GM18858 (cell line): ENCODE measurements around the gene SDK1.
A peak's percentile ranks its signal among the peaks of the same experiment; 100 is the strongest.

Experiments
- ATAC-seq: cut with Tn5 transposase; IDR thresholded peaks from one replicate; pipeline ENCODE4 v1.9.1; 2021; ENCODE audit not compliant: unreplicated experiment

SDK1 gene

GRCh38 chr7:3300651-3301448 is at the start of gene SDK1:
Gene SDK1, plus strand, starts transcription at chr7:3301252. Its CDS starts 335 bp downstream, at chr7:3301587.
- ATAC-seq, result peak; percentile 79

DNA sequence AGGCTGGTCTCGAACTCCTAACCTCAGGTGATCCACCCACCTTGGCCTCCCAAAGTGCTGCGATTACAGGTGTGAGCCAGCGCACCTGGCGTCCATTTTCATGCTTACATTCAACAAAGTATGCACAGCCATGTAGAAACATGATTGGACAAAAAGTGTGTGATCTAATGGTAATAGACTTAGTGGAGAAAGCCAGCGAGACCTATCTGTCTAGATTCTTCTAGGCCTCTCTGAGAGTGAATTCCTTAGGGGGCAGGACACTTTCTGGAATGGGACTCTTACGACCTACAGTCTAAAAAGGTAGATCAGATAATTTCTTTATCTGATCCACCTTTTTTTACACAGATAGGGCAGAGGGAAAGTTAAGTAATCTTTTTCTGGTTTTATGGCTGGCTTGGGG is 46.3 kb upstream of the SDK1 start:
- ATAC-seq, result no peak

GRCh38 chr7:3259711-3260400 is 41.2 kb upstream of the SDK1 start:
- ATAC-seq, result no peak

- ATAC-seq, result no peak
These were observed 40.7 kb upstream of the SDK1 start for GRCh38 chr7:3260401-3260715.

GRCh38 chr7:3264693-3265339 is 36.2 kb upstream of the SDK1 start:
- ATAC-seq, result no peak

- no peak for ATAC-seq
These were observed 35.7 kb upstream of the SDK1 start for GRCh38 chr7:3265388-3265787.

DNA sequence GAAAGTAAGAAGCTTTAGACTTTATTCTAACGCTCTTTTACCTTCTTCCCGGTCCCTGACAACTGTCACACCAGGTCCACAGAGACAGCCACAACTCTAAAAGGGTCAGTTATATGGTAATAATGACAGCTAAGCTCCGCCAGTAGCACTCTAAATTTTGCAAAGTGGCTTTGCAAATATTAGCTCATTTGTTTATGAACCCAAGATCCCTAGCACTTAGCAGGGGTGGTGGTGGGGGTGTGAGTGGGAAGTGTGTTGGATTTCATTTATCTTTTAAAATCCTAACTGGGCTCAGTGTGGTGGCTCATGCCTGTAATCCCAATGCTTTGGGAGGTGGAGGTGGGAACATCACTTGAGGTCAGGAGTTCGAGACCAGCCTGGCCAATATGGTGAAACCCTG is 34.8 kb upstream of the SDK1 start:
- ATAC-seq, result no peak

- ATAC-seq, result no peak
These were observed 32.9 kb upstream of the SDK1 start for GRCh38 chr7:3267966-3268690.

GRCh38 chr7:3270362-3270761 is 30.7 kb upstream of the SDK1 start:
- no peak for ATAC-seq

DNA sequence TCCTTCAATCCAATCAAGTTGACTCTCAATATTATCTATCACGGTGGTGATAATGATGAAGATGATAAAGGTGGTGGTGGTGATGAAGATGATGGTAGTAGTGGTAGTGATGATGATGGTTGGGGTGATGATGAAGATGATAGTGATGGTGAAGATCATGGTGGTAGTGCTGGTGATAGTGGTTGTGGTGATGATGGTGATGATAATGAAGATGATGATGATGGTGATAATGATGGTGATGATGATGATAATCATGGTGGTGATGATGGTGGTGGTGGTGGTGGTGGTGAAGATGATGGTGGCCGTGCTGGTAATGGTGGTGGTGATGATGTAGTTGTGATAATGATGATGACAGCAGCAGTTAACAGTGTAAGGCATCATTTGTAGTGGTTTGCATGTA is 29.8 kb upstream of the SDK1 start:
- ATAC-seq, result no peak

DNA sequence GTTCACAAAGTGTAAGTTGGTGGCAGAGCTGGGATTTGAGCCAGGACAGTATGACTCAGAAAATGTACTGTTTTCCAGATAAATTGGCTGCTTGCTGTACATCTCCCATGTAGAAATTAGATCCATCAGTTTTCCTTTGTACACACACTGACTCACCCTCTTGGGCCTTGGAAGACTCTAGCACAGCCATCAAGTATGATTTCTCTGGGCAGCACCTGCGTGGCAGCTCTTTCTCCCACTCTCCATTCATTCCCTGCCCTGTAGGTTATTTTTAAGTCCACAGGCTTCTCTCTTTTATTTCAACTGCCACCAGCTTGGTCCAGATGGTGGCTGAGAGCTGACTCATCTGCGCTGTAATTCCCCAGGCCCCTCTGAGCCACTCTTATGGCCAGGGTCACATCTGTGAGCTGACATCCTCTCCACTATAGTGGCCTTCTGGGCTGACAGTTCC is 28.3 kb upstream of the SDK1 start:
- ATAC-seq, result no peak

DNA sequence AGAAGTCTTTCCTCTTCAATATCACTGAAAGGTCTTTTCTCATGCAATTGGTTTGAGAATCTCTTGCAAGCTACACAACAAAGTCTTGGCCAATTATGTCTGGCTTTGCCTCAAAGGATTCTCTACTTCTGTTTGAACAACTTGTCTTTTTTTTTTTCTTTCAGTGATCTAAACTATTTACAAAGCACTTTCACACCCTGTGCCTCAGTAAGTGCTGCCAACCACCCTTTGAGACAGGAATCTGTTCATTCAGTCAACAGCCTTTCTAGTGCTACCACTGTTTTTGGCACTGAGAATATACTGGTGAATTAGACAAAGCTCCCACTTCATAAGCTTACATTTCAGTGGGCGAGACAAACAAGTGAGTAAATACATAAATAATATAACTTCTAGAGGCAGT is 26.9 kb upstream of the SDK1 start:
- ATAC-seq, result no peak

DNA sequence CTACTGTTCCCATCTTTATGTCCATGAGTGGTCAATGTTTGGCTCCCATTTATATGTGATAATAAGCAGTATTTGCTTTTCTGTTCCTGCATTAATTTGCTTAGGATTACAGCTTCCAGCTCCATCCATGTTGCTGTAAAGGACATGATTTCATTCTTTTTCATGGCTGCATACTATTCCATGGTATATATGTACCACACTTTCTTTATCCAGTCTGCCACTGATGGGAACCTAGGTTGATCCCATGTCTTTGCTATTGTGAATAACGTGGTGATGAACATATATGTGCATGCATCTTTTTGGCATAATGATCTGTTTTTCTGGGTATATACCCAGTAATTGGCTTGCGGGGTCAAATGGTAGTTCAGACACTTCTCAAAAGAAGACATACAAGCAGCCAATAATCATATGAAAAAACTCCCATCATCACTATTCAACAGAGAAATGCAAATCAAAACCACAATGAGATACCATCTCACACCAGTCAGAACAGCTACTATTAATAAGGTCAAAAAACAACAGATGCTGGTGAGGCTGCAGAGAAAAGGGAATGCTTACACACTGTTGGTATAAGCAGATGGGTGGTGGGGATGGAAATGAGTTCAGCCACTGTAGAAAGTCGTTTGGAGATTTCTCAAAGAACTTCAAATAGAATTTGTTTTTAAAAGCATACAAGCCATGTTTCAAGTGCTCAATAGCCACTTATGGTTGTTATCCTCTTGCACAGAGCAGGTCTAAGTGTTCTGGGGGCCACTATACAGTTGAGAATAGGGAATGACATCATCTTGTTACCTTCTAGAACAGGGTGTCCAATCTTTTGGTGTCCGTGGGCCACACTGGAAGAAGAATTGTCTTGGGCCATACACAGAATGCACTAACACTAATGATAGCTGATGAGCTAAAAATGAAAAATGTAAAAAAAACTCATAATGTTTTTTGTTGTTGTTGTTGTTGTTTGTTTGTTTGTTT is 23.2 kb upstream of the SDK1 start:
- ATAC-seq, result no peak

GRCh38 chr7:3279147-3279818 is 21.8 kb upstream of the SDK1 start:
- ATAC-seq, result no peak

DNA sequence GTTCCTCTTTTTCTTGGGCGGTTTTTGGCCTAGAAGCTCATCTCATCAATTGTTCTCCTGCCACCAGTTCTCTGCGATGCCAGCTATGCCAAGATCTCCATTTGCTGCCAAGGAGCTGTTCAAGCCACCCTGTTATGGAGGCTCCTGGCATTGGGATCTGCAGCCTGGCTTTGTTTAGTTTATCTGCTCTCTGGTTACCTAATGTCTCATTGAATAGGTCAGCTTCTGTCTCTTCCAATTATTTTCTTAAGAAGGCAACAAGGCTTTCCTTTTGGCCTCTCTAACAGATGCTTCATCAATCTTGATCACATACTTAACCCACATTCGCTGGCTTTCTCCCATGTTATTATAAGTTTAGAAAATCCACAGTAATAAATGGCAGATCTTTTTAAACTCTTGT is 20.6 kb upstream of the SDK1 start:
- ATAC-seq, result no peak

- no peak for ATAC-seq
These were observed 20.0 kb upstream of the SDK1 start for GRCh38 chr7:3280946-3281656.

GRCh38 chr7:3282457-3282856 is 18.6 kb upstream of the SDK1 start:
- no peak for ATAC-seq

DNA sequence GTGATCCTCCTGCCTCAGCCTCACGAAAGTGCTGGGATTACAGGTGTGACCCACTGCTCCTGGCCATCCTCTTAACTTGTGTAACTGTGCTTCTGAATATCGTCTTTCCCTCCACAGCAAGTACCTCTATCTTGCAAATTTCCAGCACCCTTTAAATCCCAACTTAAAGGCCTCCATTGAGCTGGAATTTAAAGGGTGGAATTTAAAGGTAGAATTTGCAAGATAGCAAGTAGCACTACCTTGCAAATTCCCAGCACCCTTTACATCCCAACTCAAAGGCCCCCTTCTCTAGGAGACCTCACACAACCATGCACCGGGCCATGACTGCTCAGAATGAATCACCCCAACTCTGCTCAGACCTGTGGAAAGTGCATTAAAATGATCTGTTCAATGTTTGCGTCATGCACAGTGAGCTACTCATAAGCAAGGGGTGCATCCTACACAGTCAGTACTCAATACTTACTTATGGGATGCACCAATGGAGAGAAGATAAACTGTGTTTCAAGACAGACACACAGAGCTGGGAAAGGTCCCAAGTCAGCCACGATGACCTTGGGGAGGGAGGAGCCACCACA is 17.8 kb upstream of the SDK1 start:
- no peak for ATAC-seq

DNA sequence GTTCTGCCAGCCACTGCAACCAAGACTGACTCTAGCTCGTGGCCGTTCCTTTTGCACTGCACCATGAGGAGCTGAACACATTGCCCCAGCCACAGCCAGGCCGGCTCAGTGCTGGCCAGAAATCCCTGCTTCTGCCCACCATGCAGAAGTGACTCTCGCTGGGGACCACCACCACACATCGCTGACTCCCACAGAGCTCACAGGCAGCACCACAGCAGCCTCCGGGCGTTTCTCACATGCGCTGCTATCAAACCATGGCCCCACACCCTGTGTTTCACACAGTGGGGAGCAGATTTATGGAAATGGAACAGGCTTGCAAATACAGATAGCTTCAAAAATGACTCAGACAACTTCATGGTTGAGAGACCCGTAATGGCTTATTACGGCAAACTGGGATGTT is 15.4 kb upstream of the SDK1 start:
- no peak for ATAC-seq
